Medulla oblongata (tissue), 1 donor: ENCODE data around the gene TTLL11.

Experiments used
- DNase-seq: peaks from one replicate; pipeline ENCODE4 v3.0.0-alpha.2; 2015; ENCODE audit errors: extremely low spot score

TTLL11 gene

GRCh38 chr9:121833061-121833460 is 260.0 kb downstream of the TTLL11 start:
- no peak for DNase-seq

DNA sequence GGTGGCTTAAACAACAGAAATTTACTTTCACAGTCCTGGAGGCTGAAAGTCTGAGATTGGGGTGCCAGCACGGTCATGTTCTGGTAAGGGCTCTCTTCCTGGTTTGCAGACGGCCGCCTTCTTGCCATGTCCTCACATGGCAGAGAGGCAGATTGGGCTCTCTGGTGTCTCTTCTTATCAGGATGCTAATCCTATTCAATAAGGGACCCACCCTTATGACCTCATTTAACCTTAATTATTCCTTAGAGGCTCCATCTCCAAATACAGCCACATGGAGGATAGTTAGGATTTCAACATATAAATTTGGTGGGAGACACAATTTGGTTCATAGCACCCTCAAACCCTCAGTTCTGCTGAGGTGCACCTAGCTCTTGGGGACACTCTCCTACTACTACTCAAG is 261.2 kb downstream of the TTLL11 start:
- no peak for DNase-seq

DNA sequence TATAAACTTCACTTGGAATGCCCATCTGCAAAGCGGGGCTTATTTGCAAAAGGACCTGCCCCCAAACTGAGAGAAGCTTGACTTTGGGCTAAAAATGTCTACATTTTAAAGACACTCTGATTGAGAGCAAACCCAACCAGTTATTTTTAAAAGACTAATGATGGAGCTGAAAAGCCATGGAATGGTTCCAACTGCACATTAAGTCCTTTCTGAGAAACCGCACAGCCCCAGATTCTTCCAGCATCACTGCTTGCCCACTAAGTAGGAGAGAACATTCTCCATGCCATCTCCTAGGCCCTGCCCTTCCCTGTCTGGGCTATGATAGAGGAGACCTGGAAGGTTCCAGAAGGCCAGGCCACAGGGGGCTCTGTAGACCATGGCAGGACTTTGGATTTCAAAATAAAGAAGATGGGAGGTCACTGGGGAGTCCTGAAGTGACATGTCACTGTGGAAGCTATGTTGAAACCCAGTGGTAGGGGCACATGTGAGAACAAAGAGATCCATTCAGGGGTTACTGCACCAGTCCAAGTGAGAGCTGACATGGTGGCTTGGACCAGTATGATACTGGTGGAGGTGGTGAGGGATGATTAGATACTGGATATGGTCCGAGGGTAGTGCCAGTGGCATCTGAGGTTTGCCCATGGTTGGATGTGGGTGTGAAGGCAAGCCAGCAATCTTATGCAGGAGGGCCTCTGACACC is 262.5 kb downstream of the TTLL11 start:
- DNase-seq, result no peak

DNA sequence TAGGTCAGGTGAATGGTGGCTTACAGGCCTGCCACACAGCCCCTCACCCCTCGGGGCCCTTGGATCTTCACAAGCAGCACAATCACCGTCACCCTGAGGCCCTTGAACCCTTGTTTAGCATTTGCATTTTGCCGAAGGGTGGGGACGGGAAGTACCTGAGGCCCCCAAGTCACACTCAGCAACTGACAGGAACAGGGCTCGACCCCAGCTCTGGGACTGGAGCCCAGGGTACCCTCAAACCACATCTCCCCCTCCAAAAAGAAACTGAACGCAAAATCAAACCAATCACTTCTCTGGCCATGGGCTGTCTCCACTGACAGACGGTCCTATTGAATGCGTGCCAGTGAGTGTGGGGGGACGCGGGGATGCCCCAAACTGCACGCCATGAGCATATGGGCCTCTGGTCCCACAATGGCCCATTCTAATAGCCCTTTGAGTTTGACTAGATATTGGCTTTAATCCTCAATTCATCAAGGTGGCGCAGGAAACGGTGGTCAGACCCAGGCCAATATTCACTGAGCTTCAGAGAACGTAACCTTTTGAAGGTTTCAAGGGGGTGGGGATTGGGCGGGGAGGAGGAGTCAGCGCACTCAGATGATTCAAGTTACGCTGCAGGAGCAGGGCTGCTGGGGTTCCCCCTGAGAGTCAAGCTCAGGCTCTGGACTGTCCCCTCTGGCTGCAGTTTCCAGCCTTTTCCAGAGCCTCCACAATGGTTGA is 265.7 kb downstream of the TTLL11 start:
- peak; percentile 38 for DNase-seq

GRCh38 chr9:121826711-121827110 is 266.4 kb downstream of the TTLL11 start:
- DNase-seq, result no peak

- no peak for DNase-seq
These were observed 267.9 kb downstream of the TTLL11 start for GRCh38 chr9:121825031-121825691.

- DNase-seq, result no peak
These were observed 268.5 kb downstream of the TTLL11 start for GRCh38 chr9:121824651-121825030.

GRCh38 chr9:121823451-121824169 is 269.5 kb downstream of the TTLL11 start:
- no peak for DNase-seq

DNA sequence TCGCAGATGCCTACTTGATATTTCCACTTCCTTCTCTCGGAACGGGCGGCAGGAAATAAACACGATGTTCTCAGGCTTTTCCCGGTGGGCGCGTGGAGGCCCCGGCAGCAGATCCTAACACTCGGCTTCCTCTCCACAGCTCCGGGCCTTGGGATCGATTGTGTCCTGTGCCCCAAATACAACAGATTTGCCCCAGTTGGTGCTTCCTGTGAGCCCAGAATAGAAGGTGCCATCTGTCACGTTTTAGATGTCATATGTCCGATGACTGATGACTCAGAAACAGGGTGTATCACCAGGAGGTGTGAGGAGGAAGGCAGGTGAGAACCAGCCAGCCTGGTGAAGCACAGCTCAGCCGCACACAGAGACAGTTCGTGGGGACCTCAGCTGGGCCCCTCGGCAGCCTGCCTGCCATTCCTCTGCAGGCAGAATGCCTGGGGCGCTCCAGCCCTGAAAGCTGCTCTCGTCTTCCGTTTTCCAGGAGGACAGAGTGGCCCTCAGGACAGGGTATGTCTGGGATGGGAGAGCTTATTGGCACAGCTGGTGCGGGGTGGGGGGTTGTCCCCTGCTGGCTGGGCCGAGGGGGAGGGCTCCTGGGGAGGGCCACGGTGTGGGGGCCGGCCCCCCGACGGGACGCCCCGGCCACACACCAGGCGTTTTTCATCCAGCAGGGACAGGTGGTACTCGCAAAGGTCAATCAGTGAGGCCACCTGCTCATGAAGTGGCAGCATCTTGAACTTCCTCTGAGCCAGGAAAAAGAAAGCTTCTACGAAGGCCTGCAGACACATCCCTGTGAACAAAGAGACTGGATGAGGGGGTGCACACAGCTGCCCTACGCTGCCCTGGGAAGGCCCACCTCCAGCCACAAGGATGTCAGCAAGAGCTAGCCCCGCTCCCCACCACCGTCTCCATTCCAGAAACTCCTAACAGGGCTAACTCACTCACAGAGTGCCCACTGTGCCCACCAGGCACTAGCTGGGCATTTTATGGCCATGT is 270.7 kb downstream of the TTLL11 start:
- no peak for DNase-seq

DNA sequence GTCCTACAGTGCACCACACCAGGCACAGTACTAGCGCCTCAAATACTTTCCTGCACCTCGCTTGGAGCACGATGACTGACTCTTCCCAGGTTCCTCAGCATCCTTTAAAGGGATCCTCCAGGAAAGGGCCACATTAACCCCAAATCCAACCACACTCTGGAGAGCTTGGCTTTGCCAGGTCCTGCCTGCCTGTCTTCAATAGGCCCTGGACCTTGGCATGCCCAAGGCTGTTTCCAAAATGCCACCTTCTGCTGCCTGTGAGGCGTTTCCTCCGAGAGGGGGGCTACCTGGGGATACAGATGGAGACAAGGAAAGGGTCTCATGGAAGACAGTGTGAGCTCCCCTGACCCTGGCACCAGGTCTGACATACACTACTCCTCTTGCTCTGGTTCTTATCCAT is 271.8 kb downstream of the TTLL11 start:
- no peak for DNase-seq

GRCh38 chr9:121820286-121821005 is 272.7 kb downstream of the TTLL11 start:
- no peak for DNase-seq

DNA sequence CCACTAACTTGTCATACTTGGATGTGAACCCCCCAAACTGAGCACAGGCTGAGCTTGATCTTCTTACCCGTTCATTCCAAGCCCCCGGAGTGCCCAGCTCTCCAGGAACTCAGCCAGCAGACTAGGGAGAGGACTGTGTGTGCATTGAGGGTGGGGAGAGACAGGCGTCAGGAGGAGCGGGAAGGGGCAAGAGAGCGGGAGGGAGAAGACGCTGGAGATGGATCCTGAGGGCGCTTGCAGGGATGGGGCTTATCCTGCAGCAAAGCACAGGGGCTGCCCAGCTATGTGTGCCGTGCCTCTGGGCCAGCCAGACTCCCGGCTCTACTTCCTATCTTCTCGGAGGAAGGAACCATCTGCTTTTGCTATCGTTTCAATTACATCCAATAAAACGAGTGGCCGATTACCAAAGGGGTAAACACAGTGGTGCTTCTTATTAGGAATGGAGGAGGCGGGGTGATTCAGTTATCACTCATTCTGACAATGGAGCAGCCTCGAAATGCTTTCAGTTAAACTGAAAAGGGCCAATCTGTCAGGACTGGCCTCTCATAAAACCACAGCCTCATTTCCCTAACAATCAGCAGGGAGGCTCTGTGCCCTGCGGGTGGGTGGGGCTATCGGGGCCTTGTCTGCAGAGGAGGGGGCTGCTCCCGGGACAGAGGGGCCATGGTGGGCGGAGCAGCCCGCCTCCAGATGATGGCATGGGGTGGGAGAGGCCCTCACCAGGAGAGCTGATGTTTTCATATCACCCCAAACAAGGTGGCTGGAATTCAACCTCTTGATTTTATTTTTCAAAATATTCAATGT is 273.5 kb downstream of the TTLL11 start:
- no peak for DNase-seq

DNA sequence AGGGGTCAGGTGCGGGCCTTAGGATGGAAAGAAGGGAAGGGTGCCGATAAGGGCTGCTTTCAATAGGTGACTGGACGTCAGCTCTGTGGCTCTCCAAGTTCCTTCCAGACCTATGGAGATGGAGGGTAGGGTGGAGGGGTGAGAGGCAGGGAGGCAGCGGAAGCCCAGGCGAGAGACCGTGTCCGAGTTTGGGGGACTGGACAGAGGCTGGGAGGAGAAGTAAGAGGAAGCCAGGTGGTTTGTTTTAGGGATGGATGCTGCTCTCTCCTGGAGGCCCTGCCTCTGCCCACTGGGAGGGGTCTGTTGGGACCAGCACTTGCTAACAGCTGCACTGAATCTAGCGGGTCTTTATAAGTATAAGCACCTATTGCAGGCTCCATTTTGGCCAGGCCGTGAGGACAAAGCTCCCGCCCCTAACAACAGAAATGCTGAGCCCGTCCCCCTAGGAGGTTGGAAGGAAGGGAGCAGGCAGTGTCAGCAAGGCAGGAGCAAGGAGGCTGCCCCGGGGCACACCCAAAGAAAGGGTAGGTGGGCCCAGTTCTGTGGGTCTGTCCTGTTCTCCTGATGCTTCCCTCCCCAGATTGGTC is 274.2 kb downstream of the TTLL11 start:
- no peak for DNase-seq

DNA sequence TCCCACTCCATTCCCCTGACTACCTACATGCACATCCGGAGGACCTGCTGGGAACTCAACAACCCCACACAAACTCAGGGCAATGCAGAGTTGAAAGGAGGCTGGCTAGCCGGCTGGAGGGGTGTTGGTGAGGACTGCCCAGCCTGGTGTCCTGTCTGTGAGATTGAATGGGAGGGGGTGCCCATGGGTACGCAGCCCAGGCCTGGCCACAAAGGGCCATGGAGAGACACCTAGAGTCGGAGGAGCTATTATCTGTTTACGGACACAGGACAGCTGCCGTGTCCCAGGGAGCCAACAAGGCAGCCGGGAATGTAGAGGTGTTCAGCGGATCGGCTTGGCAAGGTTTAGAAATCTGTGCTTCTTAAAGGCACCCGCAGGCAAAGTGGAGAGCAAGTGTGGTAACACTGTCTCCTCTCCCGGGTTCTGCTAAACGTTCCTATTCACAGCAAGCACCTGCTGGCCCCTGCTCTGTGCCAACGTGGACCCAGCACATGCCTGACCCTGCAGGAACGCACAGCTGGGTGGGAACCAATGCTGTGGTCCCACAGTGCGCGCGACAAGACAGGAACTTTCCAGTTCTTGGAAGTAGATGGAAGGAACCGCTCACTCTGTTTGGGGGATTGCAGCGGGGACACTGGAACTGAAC is 275.0 kb downstream of the TTLL11 start:
- DNase-seq, result no peak

GRCh38 chr9:121817476-121817875 is 275.6 kb downstream of the TTLL11 start:
- no peak for DNase-seq

- DNase-seq, result no peak
These were observed 276.2 kb downstream of the TTLL11 start for GRCh38 chr9:121816845-121817450.

GRCh38 chr9:121816449-121816817 is 276.7 kb downstream of the TTLL11 start:
- DNase-seq, result no peak
